IMR-90 (cell line): ENCODE results near the gene RRP1. TPM values are rescaled to one million over a fixed set of nuclear protein-coding genes. Genes with fewer than 3 reads are reported as not detected.

ENCODE experiments used
- ATAC-seq: fragments of 200-7000 bp; cut with Tn5 transposase; 2 replicates; pipeline ENCODE4 v1.9.1; 2020; ENCODE audit warnings: low read depth, mild to moderate bottlenecking, moderate library complexity
- BruUV-seq: library from RNA; stranded (reverse); fragments of 400-500 nt; replicated peaks from 2 replicates; lab custom pipeline; 2021; lab: Mats Ljungman, UMichigan
- CTCF ChIA-PET: fragments of 300-600 bp; formaldehyde crosslinking; extraction: SDS; loops from one replicate; lab custom pipeline; 2021; ENCODE audit warnings: antibody characterized with exemption; lab: Yijun Ruan, JAX
- POLR2A ChIA-PET: fragments of 300-600 bp; sonication (Branson Sonifier 250); formaldehyde crosslinking; loops from one replicate; lab custom pipeline; 2022; ENCODE audit warnings: antibody characterized with exemption; ENCODE audit not compliant: unreplicated experiment; lab: Charles Lee
- DNase-seq: peaks from one replicate; pipeline ENCODE4 v3.0.0; 2013
- H2AFZ ChIP-seq: replicated peaks from 2 replicates; pipeline ENCODE3; 2013; ENCODE audit warnings: low read length, mild to moderate bottlenecking; ENCODE audit not compliant: poor library complexity
- H2AK5ac ChIP-seq: 2 replicates; pipeline ENCODE4 v1.6.1; 2013; ENCODE audit warnings: low read depth, low read length, inconsistent platforms
- H2AK9ac ChIP-seq: replicated peaks from 2 replicates; pipeline ENCODE3; 2013; ENCODE audit warnings: mild to moderate bottlenecking, low read depth, low read length, moderate library complexity; ENCODE audit not compliant: poor library complexity
- H2BK120ac ChIP-seq: 2 replicates; pipeline ENCODE4 v1.6.1; 2013; ENCODE audit warnings: low read depth, low read length, inconsistent platforms
- H2BK15ac ChIP-seq: 3 replicates; pipeline ENCODE4 v1.6.1; 2013; ENCODE audit warnings: low read depth, low read length, inconsistent platforms
- H2BK20ac ChIP-seq: 2 replicates; pipeline ENCODE4 v1.6.1; 2013; ENCODE audit warnings: low read depth, mild to moderate bottlenecking, inconsistent platforms, low read length, moderate library complexity
- H2BK5ac ChIP-seq: 2 replicates; pipeline ENCODE4 v1.6.1; 2013; ENCODE audit warnings: mild to moderate bottlenecking, low read depth, low read length, inconsistent platforms; ENCODE audit not compliant: poor library complexity, severe bottlenecking
- H3K14ac ChIP-seq: replicated peaks from 2 replicates; pipeline ENCODE4 v1.6.1; 2013; ENCODE audit warnings: low read depth, low read length, inconsistent platforms
- H3K18ac ChIP-seq: 2 replicates; pipeline ENCODE4 v1.6.1; 2013; ENCODE audit warnings: low read depth, low read length, control low read depth
- H3K23ac ChIP-seq: 2 replicates; pipeline ENCODE4 v1.6.1; 2013; ENCODE audit warnings: low read depth, low read length, inconsistent platforms
- H3K27ac ChIP-seq: 2 replicates; pipeline ENCODE4 v1.5.1; 2013; ENCODE audit warnings: mild to moderate bottlenecking, control low read depth, low read length; ENCODE audit not compliant: insufficient read depth
- H3K27me3 ChIP-seq: 2 replicates; pipeline ENCODE4 v1.6.1; 2013; ENCODE audit warnings: low read length; ENCODE audit not compliant: control insufficient read depth, insufficient read depth
- H3K36me3 ChIP-seq: 2 replicates; pipeline ENCODE4 v1.6.1; 2013; ENCODE audit warnings: low read length, mixed read lengths; ENCODE audit not compliant: control insufficient read depth, insufficient read depth
- H3K4ac ChIP-seq: 2 replicates; pipeline ENCODE4 v1.6.1; 2013; ENCODE audit warnings: low read depth, low read length, inconsistent platforms
- H3K4me1 ChIP-seq: 2 replicates; pipeline ENCODE4 v1.6.1; 2013; ENCODE audit warnings: low read length, mixed read lengths; ENCODE audit not compliant: control insufficient read depth, insufficient read depth
- H3K4me2 ChIP-seq: 2 replicates; pipeline ENCODE4 v1.6.1; 2013; ENCODE audit warnings: low read depth, mild to moderate bottlenecking, control low read depth, low read length, moderate library complexity
- H3K4me3 ChIP-seq: 2 replicates; pipeline ENCODE4 v1.5.1; 2013; ENCODE audit warnings: low read depth, mild to moderate bottlenecking, control low read depth, low read length, moderate library complexity; ENCODE audit not compliant: insufficient read depth
- H3K56ac ChIP-seq: 2 replicates; pipeline ENCODE4 v1.6.1; 2013; ENCODE audit warnings: low read length, inconsistent platforms; ENCODE audit not compliant: insufficient read depth; ENCODE audit errors: extremely low read depth
- H3K79me1 ChIP-seq, 2 experiments: 2 replicates each; pipeline ENCODE4 v1.6.1; 2013; ENCODE audit warnings: low read length in 2 of 2, inconsistent platforms in 1 of 2, low read depth in 1 of 2
- H3K9ac ChIP-seq: 2 replicates; pipeline ENCODE4 v1.6.1; 2013; ENCODE audit warnings: low read depth, low read length, control low read depth
- H3K9me1 ChIP-seq: 2 replicates; pipeline ENCODE4 v1.6.1; 2013; ENCODE audit warnings: low read length, inconsistent platforms; ENCODE audit not compliant: insufficient read depth
- H3K9me3 ChIP-seq: 2 replicates; pipeline ENCODE4 v1.6.1; 2013; ENCODE audit warnings: low read length; ENCODE audit not compliant: control insufficient read depth, insufficient read depth
- H4K20me1 ChIP-seq: 2 replicates; pipeline ENCODE4 v1.6.1; 2013; ENCODE audit warnings: low read length, inconsistent platforms; ENCODE audit not compliant: insufficient read depth
- H4K5ac ChIP-seq: 2 replicates; pipeline ENCODE4 v1.6.1; 2013; ENCODE audit warnings: mild to moderate bottlenecking, low read depth, low read length, control low read depth
- H4K8ac ChIP-seq, 2 experiments: 2 replicates each; pipeline ENCODE4 v1.6.1; 2013; ENCODE audit warnings: low read depth in 2 of 2, low read length in 2 of 2, control low read depth in 1 of 2, inconsistent platforms in 1 of 2
- H4K91ac ChIP-seq: 2 replicates; pipeline ENCODE4 v1.6.1; 2013; ENCODE audit warnings: low read depth, low read length, inconsistent platforms; ENCODE audit not compliant: insufficient read depth
- BHLHE40 ChIP-seq: fragments of 150-350 bp; IDR thresholded peaks from 2 replicates; pipeline ENCODE4 v1.6.1; 2016; ENCODE audit warnings: mild to moderate bottlenecking, low read depth, low read length
- CEBPB ChIP-seq: IDR thresholded peaks from 2 replicates; pipeline ENCODE4 v1.6.1; 2012; ENCODE audit warnings: low read depth, low read length, improper control_type of control experiment
- ELK1 ChIP-seq: fragments of 150-350 bp; IDR thresholded peaks from 2 replicates; pipeline ENCODE4 v1.6.1; 2016; ENCODE audit warnings: low read depth, mild to moderate bottlenecking, low read length, moderate library complexity, borderline replicate concordance
- FOS ChIP-seq: fragments of 150-350 bp; IDR thresholded peaks from 2 replicates; pipeline ENCODE4 v1.6.1; 2016; ENCODE audit warnings: low read depth, low read length
- MAFK ChIP-seq: IDR thresholded peaks from 2 replicates; pipeline ENCODE4 v1.6.1; 2012; ENCODE audit warnings: low read depth, low read length, improper control_type of control experiment
- MXI1 ChIP-seq: IDR thresholded peaks from 2 replicates; pipeline ENCODE4 v1.6.1; 2012; ENCODE audit warnings: low read depth, mild to moderate bottlenecking, low read length, moderate library complexity, borderline replicate concordance
- NFE2L2 ChIP-seq: fragments of 150-350 bp; IDR thresholded peaks from 2 replicates; pipeline ENCODE4 v1.6.1; 2016; ENCODE audit warnings: low read depth, mild to moderate bottlenecking, low read length
- POLR2A ChIP-seq: IDR thresholded peaks from 2 replicates; pipeline ENCODE4 v1.6.1; 2012; ENCODE audit warnings: mild to moderate bottlenecking, low read depth, low read length
- RCOR1 ChIP-seq: IDR thresholded peaks from 2 replicates; pipeline ENCODE4 v1.6.1; 2012; ENCODE audit warnings: mild to moderate bottlenecking, low read length, improper control_type of control experiment; ENCODE audit not compliant: insufficient replicate concordance
- SMC3 ChIP-seq: fragments of 150-350 bp; IDR thresholded peaks from 2 replicates; pipeline ENCODE4 v1.6.1; 2016; ENCODE audit warnings: low read depth, mild to moderate bottlenecking, antibody characterized with exemption, low read length, moderate library complexity
- USF2 ChIP-seq: fragments of 150-350 bp; IDR thresholded peaks from 2 replicates; pipeline ENCODE4 v1.6.1; 2017; ENCODE audit warnings: mild to moderate bottlenecking, antibody characterized with exemption, low read length, low read depth
- WGBS, 2 experiments: methylation state at CpG; one replicate each; pipeline versions ENCODE4 v1.1.5 to v1.1.7; 2013; ENCODE audit warnings: missing lambda C conversion rate in 2 of 2; ENCODE audit not compliant: insufficient read length in 1 of 2; ENCODE audit errors: extremely low coverage in 2 of 2; 5-methylcytosine and 5-hydroxymethylcytosine counted together
- dilution Hi-C: fragments of 300-500 bp; cut with HindIII; formaldehyde crosslinking; loops from one replicate; pipeline ENCODE4 v1.14.3; 2018; ENCODE audit warnings: low sequenced_read_pairs; ENCODE audit not compliant: unreplicated experiment
- in situ Hi-C: fragments of 300-500 bp; cut with MboI; formaldehyde crosslinking; loops from 3 replicates; pipeline ENCODE4 v1.14.3; 2019; ENCODE audit warnings: low sequenced_read_pairs, inconsistent platforms, mixed read lengths
- intact Hi-C: fragments of 100-400 bp; cut with micrococcal nuclease; formaldehyde crosslinking; loops from 2 replicates; pipeline ENCODE4 v1.10.0; 2022
- polyA plus RNA-seq, 3 experiments: library from polyadenylated mRNA; depleted of rRNA; stranded (reverse); fragments of >200 nt; gene quantifications; 2 replicates each; pipeline ENCODE4 v1.2.3, GENCODE V29; 2012; ENCODE audit warnings: low replicate concordance in 1 of 3
- total RNA-seq: library from RNA; depleted of rRNA; stranded (reverse); fragments of >200 nt; gene quantifications from 2 replicates; pipeline ENCODE4 v1.2.3, GENCODE V29; 2012

Gene RRP1
- total and polyA plus RNA-seq, 2 of the 4 experiments (the other 2 are of a cell fraction): 20.2 to 23.3 TPM

- peaks cover 11% of the 10 kb centered on the region for H3K27me3 ChIP-seq
- ChIA-PET CTCF (interaction anchor here (1.0 kb wide), 1 partner anchor 21 kb away, joined by 3 read pairs; no protein-coding TSS in a partner anchor), POLR2A (no interaction called here)
- peaks cover 4% of the 10 kb centered on the region; the same call in 1 of the 2 replicates for H3K9me1 ChIP-seq
- H3K4me3 ChIP-seq: no peak overlapping the region
- H3K79me1 ChIP-seq: no peaks in the 10 kb centered on the region
- H3K9me3 ChIP-seq: no peaks in the 10 kb centered on the region
- H4K91ac ChIP-seq: no peak overlapping the region
- WGBS, 2 experiments: 88% methylated on average over 7 of the region's 24 CpGs; no CpG with 5 or more reads in 1 of the 2 experiments
- dilution Hi-C loops (no loop called here), in situ Hi-C loops (no loop called here), intact Hi-C loops (no loop called here)
- DNase-seq (no peak), ATAC-seq (no peak)
- no peak overlapping the region for H2BK20ac ChIP-seq
- no peak overlapping the region for H3K18ac ChIP-seq
- H4K8ac ChIP-seq: no peak overlapping the region
- no peak overlapping the region for H2BK5ac ChIP-seq
- no peak overlapping the region for H3K4ac ChIP-seq
- no peak overlapping the region for H3K14ac ChIP-seq
- H3K36me3 ChIP-seq: no peaks in the 10 kb centered on the region
- no peak overlapping the region for H2AK5ac ChIP-seq
- no peak overlapping the region for H3K4me2 ChIP-seq
- H4K5ac ChIP-seq: no peak overlapping the region
- peak overlapping the region; percentile 3 for H2AFZ ChIP-seq
- H3K4me1 ChIP-seq: peaks cover 4% of the 10 kb centered on the region; the same call in 1 of the 2 replicates
- no peak overlapping the region for H3K9ac ChIP-seq
- H4K20me1 ChIP-seq: no peaks in the 10 kb centered on the region
- no peak overlapping the region for H3K56ac ChIP-seq
- TF ChIP-seq BHLHE40 (no peak), MAFK (no peak), ELK1 (no peak), POLR2A (no peak), USF2 (no peak), FOS (no peak), MXI1 (no peak), CEBPB (no peak), NFE2L2 (no peak), RCOR1 (no peak), SMC3 (no peak)
- H3K23ac ChIP-seq: no peak overlapping the region
- H2AK9ac ChIP-seq: no peak overlapping the region
- H2BK120ac ChIP-seq: no peak overlapping the region
- H2BK15ac ChIP-seq: no peak overlapping the region
- BruUV-seq: no TSS peak
- no peak overlapping the region for H3K27ac ChIP-seq
These were observed 36.0 kb downstream of the RRP1 start for GRCh38 chr21:43825242-43825935.
